HepG2 (cell line): ENCODE data around the gene SOBP.

Experiments used
- MYC ChIP-seq: sonication (generic); formaldehyde crosslinking; IDR thresholded peaks from 2 replicates; pipeline ENCODE4 v1.9.0; 2021; ENCODE audit warnings: missing genetic modification reagents, borderline replicate concordance
- SP4 ChIP-seq: sonication (generic); formaldehyde crosslinking; IDR thresholded peaks from 2 replicates; pipeline ENCODE4 v1.8.1; 2023; ENCODE audit warnings: mild to moderate bottlenecking, missing genetic modification reagents
- ZNF143 ChIP-seq: sonication (generic); formaldehyde crosslinking; IDR thresholded peaks from 2 replicates; pipeline ENCODE4 v1.4.0; 2020; ENCODE audit warnings: missing genetic modification reagents
- TF ChIP-seq, protein P1 (sequence below): sonication (generic); formaldehyde crosslinking; IDR thresholded peaks from 2 replicates; pipeline ENCODE4 v1.8.0; 2022; ENCODE audit warnings: low read depth, missing genetic modification reagents

DNA sequence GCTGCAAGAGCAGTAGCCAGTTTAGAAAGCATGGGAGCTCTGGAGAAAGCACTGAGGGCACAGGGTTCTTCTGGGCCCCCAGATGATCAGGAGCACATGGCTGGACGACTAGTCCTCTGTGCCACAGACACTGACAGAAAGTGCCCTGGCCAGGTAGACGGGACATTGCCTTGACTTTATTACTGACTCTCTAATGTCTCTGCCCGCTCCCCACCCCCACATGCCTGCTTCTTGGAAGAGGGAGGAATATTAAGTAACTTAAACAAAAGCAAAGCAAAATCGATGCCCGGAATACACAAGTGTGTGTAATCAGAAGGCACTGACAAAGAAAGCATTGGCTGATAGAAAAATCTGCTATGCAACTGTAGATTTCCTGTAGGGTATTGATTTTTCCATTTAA is 99.3 kb downstream of the SOBP start:
- TF ChIP-seq MYC (CRISPR knock-in tag) (no peak), SP4 (CRISPR knock-in tag) (no peak), ZNF143 (CRISPR knock-in tag) (no peak)
- TF ChIP-seq, protein P1, sequence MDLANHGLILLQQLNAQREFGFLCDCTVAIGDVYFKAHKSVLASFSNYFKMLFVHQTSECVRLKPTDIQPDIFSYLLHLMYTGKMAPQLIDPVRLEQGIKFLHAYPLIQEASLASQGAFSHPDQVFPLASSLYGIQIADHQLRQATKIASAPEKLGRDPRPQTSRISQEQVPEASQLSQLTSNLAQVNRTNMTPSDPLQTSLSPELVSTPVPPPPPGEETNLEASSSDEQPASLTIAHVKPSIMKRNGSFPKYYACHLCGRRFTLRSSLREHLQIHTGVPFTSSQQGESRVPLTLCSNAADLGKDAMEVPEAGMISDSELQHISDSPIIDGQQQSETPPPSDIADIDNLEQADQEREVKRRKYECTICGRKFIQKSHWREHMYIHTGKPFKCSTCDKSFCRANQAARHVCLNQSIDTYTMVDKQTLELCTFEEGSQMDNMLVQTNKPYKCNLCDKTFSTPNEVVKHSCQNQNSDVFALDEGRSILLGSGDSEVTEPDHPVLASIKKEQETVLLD (CRISPR knock-in tag): no peak
